Epidermal melanocyte (primary cell): ENCODE data around the gene SOX8.
"Not testable (repeated sequence)": the region's sequence is repeated elsewhere in the genome, so short reads cannot be mapped to it uniquely, and the experiment has no call there.

ENCODE experiments used
- DNase-seq: peaks from one replicate; pipeline ENCODE4 v3.0.0; 2011; ENCODE audit warnings: low spot score; ENCODE audit not compliant: insufficient read length

SOX8 gene

DNA sequence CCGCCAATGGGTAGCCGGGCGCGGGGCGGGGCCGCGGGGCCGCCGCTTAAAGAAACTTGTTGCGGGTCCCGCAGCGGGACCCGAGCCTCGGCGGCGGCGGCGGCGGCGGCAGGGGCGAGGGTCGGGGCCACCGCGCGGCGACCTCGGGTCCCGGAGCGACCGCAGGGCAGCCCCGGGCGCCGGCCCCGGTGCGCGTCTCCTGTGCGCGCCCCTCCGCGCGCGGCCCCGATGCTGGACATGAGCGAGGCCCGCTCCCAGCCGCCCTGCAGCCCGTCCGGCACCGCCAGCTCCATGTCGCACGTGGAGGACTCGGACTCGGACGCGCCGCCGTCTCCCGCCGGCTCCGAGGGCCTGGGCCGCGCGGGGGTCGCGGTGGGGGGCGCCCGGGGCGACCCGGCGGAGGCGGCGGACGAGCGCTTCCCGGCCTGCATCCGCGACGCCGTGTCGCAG, at the start of gene SOX8:
Gene SOX8 (plus strand): TSS at position 76 of the 450 bp plus-strand sequence. CDS start 153 bp downstream, at position 229.
- no peak for DNase-seq

- no peak for DNase-seq
Measured at GRCh38 chr16:932831-933330, 48.7 kb upstream of the SOX8 start.

- no peak for DNase-seq
Measured at GRCh38 chr16:933581-933980, 48.0 kb upstream of the SOX8 start.

- DNase-seq = no peak
Measured at GRCh38 chr16:934178-934577, 47.4 kb upstream of the SOX8 start.

- DNase-seq = no peak
Measured at GRCh38 chr16:935684-936083, 45.9 kb upstream of the SOX8 start.

DNA sequence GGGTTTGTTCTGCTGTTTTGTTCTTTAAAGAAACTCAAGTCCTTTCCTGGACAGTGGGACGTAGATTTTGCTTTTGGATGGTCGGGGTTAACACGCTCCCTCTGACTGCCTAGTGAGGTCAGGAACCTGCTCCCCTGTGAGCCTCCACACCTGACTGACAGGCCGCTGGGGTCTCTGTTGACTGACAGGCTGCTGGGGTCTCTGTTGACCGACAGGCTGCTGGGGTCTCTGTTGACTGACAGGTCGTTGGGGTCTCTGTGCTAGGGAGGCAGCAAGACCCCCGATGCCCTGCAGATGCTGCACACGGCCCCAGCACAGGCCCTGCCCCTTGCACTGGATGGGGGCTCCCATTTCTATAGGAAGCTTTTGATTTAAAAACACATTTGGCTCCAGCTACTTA, 44.3 kb upstream of the SOX8 start:
- DNase-seq = no peak

DNA sequence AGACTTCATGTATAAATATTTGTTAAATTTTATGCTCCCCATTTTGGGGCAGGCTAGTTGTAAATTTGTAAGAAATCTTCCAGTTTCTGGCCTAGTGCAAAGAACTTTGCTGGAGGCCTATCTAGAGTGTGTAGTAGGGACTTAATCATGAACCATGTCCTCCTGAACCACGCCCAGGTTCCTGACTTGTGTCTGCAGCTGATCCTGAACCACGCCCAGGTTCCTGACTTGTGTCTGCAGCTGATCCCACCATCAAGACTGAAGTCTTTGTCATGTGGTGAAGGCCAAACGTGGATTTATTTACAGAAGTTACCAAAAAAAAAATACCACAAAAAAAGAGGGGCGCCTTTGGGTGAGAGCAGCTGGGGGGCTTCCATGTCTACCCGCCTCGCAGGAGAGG, 43.8 kb upstream of the SOX8 start:
- no peak for DNase-seq

- no peak for DNase-seq
Measured at GRCh38 chr16:938136-938535, 43.4 kb upstream of the SOX8 start.

DNA sequence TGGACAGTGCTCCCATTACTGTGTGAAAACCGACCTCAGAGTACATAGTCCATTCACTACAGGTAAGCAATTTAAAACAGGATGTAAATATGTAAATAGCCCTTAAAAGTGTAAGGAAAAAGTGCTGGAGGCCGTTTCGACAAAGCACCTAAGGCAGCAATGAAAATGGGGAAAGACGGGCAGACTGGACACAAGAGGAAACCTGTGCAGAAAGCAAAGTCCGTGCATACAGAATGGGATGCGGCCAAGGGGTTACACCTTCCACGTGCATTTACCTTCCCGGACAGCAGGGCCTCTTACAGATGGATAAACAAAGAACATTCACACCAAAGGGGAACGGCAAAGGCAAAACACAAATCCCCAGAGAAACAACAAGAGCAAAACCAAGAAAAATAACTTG, 42.8 kb upstream of the SOX8 start:
- no peak for DNase-seq

- DNase-seq = no peak
Measured at GRCh38 chr16:939311-939710, 42.3 kb upstream of the SOX8 start.

GRCh38 chr16:939941-940340, 41.6 kb upstream of the SOX8 start:
- DNase-seq = no peak

DNA sequence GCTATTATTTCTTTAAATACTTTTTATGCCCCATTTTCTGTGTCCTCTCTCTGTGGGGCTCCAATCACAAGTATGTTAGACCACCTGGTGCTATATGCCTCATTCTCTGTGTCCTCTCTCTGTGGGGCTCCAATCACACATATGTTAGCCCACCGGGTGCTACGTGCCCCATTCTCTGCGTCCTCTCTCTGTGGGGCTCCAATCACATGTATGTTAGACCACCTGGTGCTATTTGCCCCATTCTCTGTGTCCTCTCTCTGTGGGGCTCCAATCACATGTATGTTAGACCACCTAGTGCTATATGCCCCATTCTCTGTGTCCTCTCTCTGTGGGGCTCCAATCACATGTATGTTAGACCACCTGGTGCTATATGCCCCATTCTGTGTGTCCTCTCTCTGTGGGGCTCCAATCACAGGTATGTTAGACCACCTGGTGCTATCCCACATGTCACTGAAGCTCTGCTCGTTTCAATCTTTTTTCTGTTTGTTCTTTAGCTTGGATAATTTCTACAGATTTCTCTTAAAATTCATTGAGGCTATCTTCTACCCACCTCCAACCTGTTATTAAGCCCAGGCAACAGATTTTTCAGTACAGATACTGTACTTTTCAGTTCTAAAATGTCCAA, 39.0 kb upstream of the SOX8 start:
- DNase-seq = no peak

- no peak for DNase-seq
Measured at GRCh38 chr16:943971-944370, 37.6 kb upstream of the SOX8 start.

DNA sequence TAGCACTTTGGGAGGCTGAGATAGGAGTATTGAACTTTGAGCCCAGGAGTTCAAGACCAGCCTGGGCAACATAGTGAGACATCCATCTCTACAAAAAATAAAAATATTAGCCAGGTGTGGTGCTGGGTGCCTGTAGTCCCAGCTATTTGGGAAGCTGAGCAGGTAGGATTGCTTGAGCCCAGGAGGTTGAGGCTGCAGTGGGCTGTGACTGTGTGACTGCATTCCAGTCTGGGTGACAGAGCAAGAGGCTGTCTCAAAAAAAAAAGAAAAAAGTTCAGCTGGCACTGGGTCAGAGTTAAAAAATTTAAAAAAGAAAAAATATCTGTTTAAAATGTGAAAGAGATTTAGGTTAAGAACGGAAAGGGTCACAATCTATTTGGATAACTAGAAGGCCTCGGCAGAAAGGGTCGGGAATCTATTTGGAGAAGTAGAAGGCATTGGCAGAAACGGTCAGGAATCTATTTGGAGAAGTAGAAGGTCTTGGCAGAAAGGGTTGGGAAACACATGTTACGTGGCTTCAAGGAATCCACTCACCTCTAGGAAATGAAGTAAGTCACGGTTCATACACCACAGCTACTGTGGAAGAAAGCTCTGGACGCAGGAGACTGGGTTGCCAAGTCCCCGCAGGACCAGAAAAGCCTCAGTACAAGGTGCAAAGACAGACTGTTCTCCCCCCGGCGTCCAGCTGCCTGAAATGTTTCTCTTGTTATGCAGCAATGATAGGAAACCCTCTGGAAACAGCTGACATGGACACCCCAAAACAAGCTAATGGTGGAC, 36.1 kb upstream of the SOX8 start:
- no peak for DNase-seq

DNA sequence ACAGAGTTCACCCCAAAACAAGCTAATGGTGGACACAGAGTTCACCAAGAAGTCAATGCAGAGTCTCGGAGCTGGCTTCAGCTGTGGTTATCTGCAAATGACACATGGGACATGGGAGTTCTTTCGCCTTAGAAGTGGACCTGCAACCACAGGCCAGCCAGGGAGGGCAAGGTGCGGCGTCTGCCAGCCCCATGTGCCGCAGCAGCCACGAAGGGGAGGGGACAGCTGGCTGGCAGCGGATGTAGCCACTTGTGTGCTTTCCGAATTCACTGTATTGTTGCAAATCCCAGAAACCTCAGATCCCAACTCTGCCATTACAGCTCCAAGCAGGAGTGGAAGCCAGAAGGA, 35.5 kb upstream of the SOX8 start:
- DNase-seq = no peak

- DNase-seq = no peak
Measured at GRCh38 chr16:947255-947921, 34.2 kb upstream of the SOX8 start.

GRCh38 chr16:947922-948303, 33.7 kb upstream of the SOX8 start:
- not testable (repeated sequence) for DNase-seq

GRCh38 chr16:948767-949166, 32.8 kb upstream of the SOX8 start:
- DNase-seq = not testable (repeated sequence)

GRCh38 chr16:950733-951573, 30.6 kb upstream of the SOX8 start:
- DNase-seq = not testable (repeated sequence)

GRCh38 chr16:951660-952301, 29.8 kb upstream of the SOX8 start:
- DNase-seq = no peak

GRCh38 chr16:952321-952720, 29.2 kb upstream of the SOX8 start:
- no peak for DNase-seq
